K562 (cell line): ENCODE measurements around the gene UCK1. TPM values are rescaled to one million over a fixed set of nuclear protein-coding genes. Genes with fewer than 3 reads are reported as not detected.

Experiments
- ATAC-seq: fragments of 200-7000 bp; cut with Tn5 transposase; 3 replicates; pipeline ENCODE4 v1.9.1; 2020; ENCODE audit warnings: moderate library complexity
- BruUV-seq: library from RNA; stranded (reverse); fragments of 400-500 nt; replicated peaks from 2 replicates; lab custom pipeline; 2021; lab: Mats Ljungman, UMichigan
- CTCF ChIA-PET: fragments of 300-600 bp; formaldehyde crosslinking; extraction: SDS; loops from one replicate; lab custom pipeline; 2021; ENCODE audit warnings: low intra/inter-chr PET ratio; lab: Yijun Ruan, JAX
- POLR2A ChIA-PET: fragments of 300-600, 350-650 bp; sonication (Branson Sonifier 250); formaldehyde crosslinking; extraction: SDS; loops from one replicate; lab custom pipeline; 2021; ENCODE audit warnings: antibody characterized with exemption, inconsistent platforms; lab: Yijun Ruan, JAX
- DNase-seq, 4 experiments: peaks; one replicate each; pipeline versions ENCODE4 v3.0.0 to v3.0.0-alpha.2; 2011 to 2018; ENCODE audit warnings: low spot score in 3 of 4, mixed read lengths in 3 of 4; ENCODE audit errors: extremely low read depth in 1 of 4
- FAIRE-seq: peaks from 2 replicates; lab custom pipeline; 2011; peaks lifted over from hg19 to GRCh38; lab: Jason Lieb, UNC
- H2AFZ ChIP-seq: 2 replicates; pipeline ENCODE4 v1.6.0; 2011; ENCODE audit warnings: low read depth, low read length, control low read depth, inconsistent platforms
- H3K27ac ChIP-seq: fragments of 200-600 bp; 3 replicates; pipeline ENCODE4 v1.8.0; 2011; ENCODE audit warnings: low read depth, mild to moderate bottlenecking, control low read depth, inconsistent platforms, low read length, moderate library complexity, mixed read lengths; ENCODE audit errors: extremely low read depth
- H3K27me3 ChIP-seq, 2 experiments: fragments of 300-600 bp in 1 of 2; 2 replicates in 1 of 2; 3 replicates in 1 of 2; pipeline versions ENCODE4 v1.6.0 to v1.8.0; 2011; ENCODE audit warnings: inconsistent platforms in 2 of 2, low read length in 2 of 2, mild to moderate bottlenecking in 1 of 2, mixed read lengths in 1 of 2, moderate library complexity in 1 of 2; ENCODE audit not compliant: control insufficient read depth in 2 of 2, insufficient read depth in 2 of 2
- H3K36me3 ChIP-seq: fragments of 300-600 bp; 3 replicates; pipeline ENCODE4 v1.8.0; 2011; ENCODE audit warnings: mild to moderate bottlenecking, low read length, inconsistent platforms; ENCODE audit not compliant: control insufficient read depth, insufficient read depth
- H3K4me1 ChIP-seq, 2 experiments: fragments of 200-600 bp in 1 of 2; replicated peaks in 1 of 2; 2 replicates in 1 of 2; 3 replicates in 1 of 2; pipeline versions ENCODE4 v1.5.1 to v1.8.0; 2011; ENCODE audit warnings: inconsistent platforms in 2 of 2, low read length in 2 of 2, mild to moderate bottlenecking in 1 of 2, mixed read lengths in 1 of 2, moderate library complexity in 1 of 2; ENCODE audit not compliant: control insufficient read depth in 2 of 2, insufficient read depth in 2 of 2
- H3K4me2 ChIP-seq: 2 replicates; pipeline ENCODE4 v1.6.1; 2011; ENCODE audit warnings: low read length, control low read depth, inconsistent platforms, mixed read lengths; ENCODE audit not compliant: insufficient read depth
- H3K4me3 ChIP-seq: fragments of 200-600 bp; sonication (generic), shearing (Covaris generic); 2 replicates; pipeline ENCODE4 v1.5.1; 2016; ENCODE audit warnings: control low read depth, inconsistent platforms
- H3K79me2 ChIP-seq: fragments of 200-600 bp; 3 replicates; pipeline ENCODE4 v1.8.0; 2011; ENCODE audit warnings: low read length, inconsistent platforms; ENCODE audit not compliant: control insufficient read depth, insufficient read depth
- H3K9ac ChIP-seq, 2 experiments: 2 replicates each; pipeline versions ENCODE4 v1.6.0 to v1.6.1; 2011; ENCODE audit warnings: low read depth in 2 of 2, low read length in 2 of 2, control low read depth in 1 of 2, inconsistent platforms in 1 of 2, mild to moderate bottlenecking in 1 of 2, mixed read lengths in 1 of 2; ENCODE audit not compliant: insufficient read depth in 1 of 2
- H3K9me1 ChIP-seq: one replicate; pipeline ENCODE4 v1.6.0; 2011; ENCODE audit warnings: inconsistent platforms, mild to moderate bottlenecking, low read length, moderate library complexity; ENCODE audit not compliant: control insufficient read depth, insufficient read depth
- H3K9me3 ChIP-seq: replicated peaks from 2 replicates; pipeline ENCODE4 v1.5.1; 2011; ENCODE audit warnings: low read depth, low read length, inconsistent platforms; ENCODE audit not compliant: control insufficient read depth, insufficient read depth
- H4K20me1 ChIP-seq: replicated peaks from 2 replicates; pipeline ENCODE4 v1.6.1; 2011; ENCODE audit warnings: low read length, inconsistent platforms, mixed read lengths; ENCODE audit not compliant: control insufficient read depth, insufficient read depth
- AFF1 ChIP-seq, 2 experiments: fragments of 450-650 bp; IDR thresholded peaks; 2 replicates each; pipeline ENCODE4 v1.6.1; 2018; ENCODE audit warnings: mild to moderate bottlenecking in 2 of 2, low read depth in 1 of 2; ENCODE audit not compliant: partially characterized antibody in 2 of 2
- AFF4 ChIP-seq: sonication (generic); formaldehyde crosslinking; IDR thresholded peaks from 2 replicates; pipeline ENCODE4 v1.8.0; 2023; ENCODE audit warnings: mild to moderate bottlenecking, missing genetic modification reagents
- BDP1 ChIP-seq: IDR thresholded peaks from 3 replicates; pipeline ENCODE4 v1.6.1; 2011; ENCODE audit not compliant: insufficient read length, insufficient read depth
- COPS2 ChIP-seq: fragments of 450-650 bp; conservative IDR thresholded peaks from 2 replicates; pipeline ENCODE4 v1.6.1; 2016; ENCODE audit warnings: mild to moderate bottlenecking, moderate library complexity
- CSDE1 ChIP-seq, 2 experiments: fragments of 450-650 bp; IDR thresholded peaks; 2 replicates each; pipeline ENCODE4 v1.6.1; 2016; ENCODE audit warnings: mild to moderate bottlenecking in 1 of 2
- SMAD2 ChIP-seq: fragments of 150-350 bp; IDR thresholded peaks from 2 replicates; pipeline ENCODE4 v1.6.1; 2014; ENCODE audit warnings: low read depth, mild to moderate bottlenecking, low read length
- TAF7 ChIP-seq: fragments of 450-650 bp; IDR thresholded peaks from 2 replicates; pipeline ENCODE4 v1.6.1; 2016; ENCODE audit warnings: missing genetic modification characterization, missing compliant biosample characterization
- TEAD2 ChIP-seq: fragments of 450-650 bp; IDR thresholded peaks from 2 replicates; pipeline ENCODE4 v1.6.1; 2016; ENCODE audit warnings: missing genetic modification characterization, control low read depth, missing compliant biosample characterization
- ZC3H11A ChIP-seq: IDR thresholded peaks from 2 replicates; pipeline ENCODE4 v1.6.1; 2012; ENCODE audit warnings: low read depth, low read length, improper control_type of control experiment
- ZNF589 ChIP-seq: fragments of 200-800 bp; sonication (Bioruptor generic); IDR thresholded peaks from 2 replicates; pipeline ENCODE4 v1.6.1; 2016; ENCODE audit warnings: low read depth, missing genetic modification characterization, missing compliant biosample characterization
- WGBS: fragments of 100-300 bp; shearing (Covaris generic); methylation state at CpG from one replicate; pipeline ENCODE4 v1.1.6; 2016; ENCODE audit warnings: low coverage, mixed read lengths; ENCODE audit not compliant: insufficient coverage; ENCODE audit errors: missing lambda C conversion rate; 5-methylcytosine and 5-hydroxymethylcytosine counted together
- in situ Hi-C: fragments of 300-500 bp; cut with MboI; formaldehyde crosslinking; loops from 4 replicates; pipeline ENCODE4 v1.15.0; 2018; ENCODE audit warnings: inconsistent platforms, mixed read lengths
- intact Hi-C: fragments of 100-400 bp; cut with micrococcal nuclease; formaldehyde crosslinking; loops from 2 replicates; pipeline ENCODE4 v1.14.2; 2022
- polyA plus RNA-seq, 8 experiments: library from polyadenylated mRNA; depleted of rRNA in 4 of 8; stranded (reverse) in 5 of 8; unstranded in 3 of 8; fragments of >200 nt; fragmentation: Nextera tagmentation in 2 of 8; fragmentation: Illumina TruSeq in 1 of 8; extraction: Ambion mirVana in 2 of 8; extraction: Trizol in 1 of 8; gene quantifications; 2 replicates each; pipeline versions ENCODE4 v1.2.1 to v1.2.3, GENCODE V29; 2011 to 2014; ENCODE audit warnings: inconsistent platforms in 1 of 8, missing spikeins in 1 of 8
- total RNA-seq, 7 experiments: library from RNA; depleted of rRNA in 6 of 7; stranded (reverse); fragments of >200 nt in 6 of 7; fragmentation: Illumina TruSeq in 2 of 7; extraction: Trizol in 2 of 7; gene quantifications; 2 replicates each; pipeline versions ENCODE4 v1.2.1 to v1.2.3, GENCODE V29; 2011 to 2021; ENCODE audit warnings: low replicate concordance in 1 of 7
- TF ChIP-seq, protein P1 (sequence below): sonication (generic); formaldehyde crosslinking; IDR thresholded peaks from 2 replicates; pipeline ENCODE4 v1.8.0; 2022; ENCODE audit warnings: mild to moderate bottlenecking, missing genetic modification reagents

Gene UCK1
- total and polyA plus RNA-seq, 9 of the 15 experiments (the other 6 are each of a cell fraction or from before 2014, with no cell fraction given) = 0.27 to 27.5 (median 16.1) TPM

- FAIRE-seq (no peak), DNase-seq (no peak), ATAC-seq (no peak; the same call in 2 of the 3 replicates)
- Histone ChIP-seq H3K79me2 (peaks cover 14% of the 10 kb centered on the region), H3K9ac (peak overlapping the region; percentile 77 to 93), H3K4me1 (peaks cover 12 to 42% of the 10 kb centered on the region in 2 experiments; a peak in 4 of 5 replicates), H3K36me3 (peaks cover 51% of the 10 kb centered on the region; the same call in 2 of the 3 replicates), H4K20me1 (no peaks in the 10 kb centered on the region; the same call in 1 of the 2 replicates), H3K4me2 (peak overlapping the region; percentile 82), H2AFZ (peak overlapping the region; percentile 81), H3K27me3 (no peaks in the 10 kb centered on the region), H3K27ac (peak overlapping the region; percentile 64; the same call in 1 of the 3 replicates), H3K9me3 (no peaks in the 10 kb centered on the region), H3K9me1 (no peaks in the 10 kb centered on the region), H3K4me3 (peak overlapping the region; percentile 95)
- BruUV-seq = TSS peak; percentile 56
- WGBS = 71% methylated on average over 24 of the region's 24 CpGs
- in situ Hi-C loops (no loop called here), intact Hi-C loops (no loop called here)
- CTCF ChIA-PET = no interaction called here
- POLR2A ChIA-PET = interaction anchor here (0.6 kb wide), 1 partner anchor 205 kb away, joined by 3 read pairs; no protein-coding TSS in a partner anchor
- TF ChIP-seq AFF1 (IDR thresholded peaks at IDR 0.05; ENCODE audit: low read depth in 1 of 2, partially characterized antibody in 2 of 2) (no peak), AFF4 (CRISPR knock-in tag) (no peak), BDP1 (no peak), SMAD2 (no peak), ZC3H11A (no peak), CSDE1 (IDR thresholded peaks at IDR 0.05) (no peak), ZNF589 (CRISPR knock-in tag) (no peak), TAF7 (tag) (no peak), COPS2 (no peak), TEAD2 (tag) (no peak)
- TF ChIP-seq, protein P1, sequence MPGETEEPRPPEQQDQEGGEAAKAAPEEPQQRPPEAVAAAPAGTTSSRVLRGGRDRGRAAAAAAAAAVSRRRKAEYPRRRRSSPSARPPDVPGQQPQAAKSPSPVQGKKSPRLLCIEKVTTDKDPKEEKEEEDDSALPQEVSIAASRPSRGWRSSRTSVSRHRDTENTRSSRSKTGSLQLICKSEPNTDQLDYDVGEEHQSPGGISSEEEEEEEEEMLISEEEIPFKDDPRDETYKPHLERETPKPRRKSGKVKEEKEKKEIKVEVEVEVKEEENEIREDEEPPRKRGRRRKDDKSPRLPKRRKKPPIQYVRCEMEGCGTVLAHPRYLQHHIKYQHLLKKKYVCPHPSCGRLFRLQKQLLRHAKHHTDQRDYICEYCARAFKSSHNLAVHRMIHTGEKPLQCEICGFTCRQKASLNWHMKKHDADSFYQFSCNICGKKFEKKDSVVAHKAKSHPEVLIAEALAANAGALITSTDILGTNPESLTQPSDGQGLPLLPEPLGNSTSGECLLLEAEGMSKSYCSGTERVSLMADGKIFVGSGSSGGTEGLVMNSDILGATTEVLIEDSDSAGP (CRISPR knock-in tag) = no peak
Measured at GRCh38 chr9:131529597-131530545, 1.2 kb downstream of the UCK1 start.
